Activated CD8-positive, alpha-beta memory T cell treated with anti-CD3 and anti-CD28 coated beads, Interleukin-2, amount 10 ng/mL, durations not matched to agents 7 days and 5 days (primary cell): Measurements from ENCODE around the gene BCCIP. TPM values are rescaled to one million over a fixed set of nuclear protein-coding genes. Genes with fewer than 3 reads are reported as not detected.
A peak's percentile ranks its signal among the peaks of the same experiment; 100 is the strongest.

Source experiments
- ATAC-seq: fragments of 150-1000 bp; cut with Tn5 transposase; one replicate; pipeline ENCODE4 v1.10.0; 2021; ENCODE audit warnings: moderate library complexity
- CTCF ChIA-PET: fragments of 350-600 bp; sonication (Branson Sonifier 250); formaldehyde crosslinking; loops from one replicate; lab custom pipeline; 2021; ENCODE audit warnings: antibody characterized with exemption; lab: Charles Lee
- DNase-seq: peaks from one replicate; pipeline ENCODE4 v3.0.0-alpha.2; 2020
- H3K27ac Mint-ChIP-seq: one replicate; pipeline ENCODE4 v1.8.0; 2021; ENCODE audit warnings: mild to moderate bottlenecking, mixed read lengths
- H3K27me3 Mint-ChIP-seq: one replicate; pipeline ENCODE4 v1.8.0; 2021; ENCODE audit warnings: mixed read lengths
- H3K36me3 Mint-ChIP-seq: one replicate; pipeline ENCODE4 v1.8.0; 2021; ENCODE audit warnings: mild to moderate bottlenecking, mixed read lengths
- H3K4me1 Mint-ChIP-seq: one replicate; pipeline ENCODE4 v1.8.0; 2021; ENCODE audit warnings: mixed read lengths
- H3K4me3 Mint-ChIP-seq: one replicate; pipeline ENCODE4 v1.8.0; 2021; ENCODE audit warnings: mild to moderate bottlenecking, moderate library complexity, mixed read lengths
- H3K9me3 Mint-ChIP-seq: one replicate; pipeline ENCODE4 v1.8.0; 2022; ENCODE audit warnings: low read depth, mixed read lengths
- microRNA-seq: library from miRNA; unstranded; fragments of <30 nt; microRNA quantifications from one replicate; pipeline ENCODE4 v1.2.0, GENCODE V29; 2022
- total RNA-seq, 2 experiments: library from RNA; stranded (reverse); gene quantifications; one replicate each; pipeline ENCODE4 v1.2.3, GENCODE V29; 2021

BCCIP gene
- total RNA-seq, 2 experiments from 2014 or later, result 53.1 to 77.0 TPM

DNA sequence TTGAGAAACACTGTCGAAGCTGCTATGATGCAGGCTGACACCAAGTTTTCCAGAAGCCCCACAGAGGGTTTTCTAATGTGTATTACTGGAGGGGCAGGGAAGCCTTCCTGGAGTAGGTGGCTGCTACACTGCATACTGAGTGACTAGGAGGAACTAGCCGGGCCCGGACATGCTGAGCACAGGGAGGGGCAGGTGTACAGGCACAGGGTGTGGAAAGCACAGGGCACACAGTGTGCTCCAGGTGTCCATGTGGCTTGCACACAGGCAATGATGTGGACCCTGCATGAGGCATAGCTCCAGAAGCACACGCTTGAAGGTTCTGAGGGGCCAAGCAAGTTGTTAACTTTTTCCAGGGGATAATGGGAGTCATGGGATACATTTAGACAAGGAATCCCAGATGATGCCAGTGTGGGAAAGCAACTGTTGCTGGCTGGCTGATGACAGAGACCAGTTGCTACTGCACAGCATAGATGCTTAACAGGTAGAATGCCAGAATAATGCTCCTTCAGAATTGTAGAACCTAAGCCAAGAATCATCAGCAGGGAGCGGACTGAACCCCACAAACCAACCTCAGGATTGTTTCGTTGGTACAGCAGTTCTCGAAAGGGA lies 43.2 kb downstream of the BCCIP start:
- DNase-seq, result no peak
- no peak overlapping the region for H3K4me3 Mint-ChIP-seq
- H3K9me3 Mint-ChIP-seq, result no peaks in the 10 kb centered on the region
- no peaks in the 10 kb centered on the region for H3K4me1 Mint-ChIP-seq
- H3K36me3 Mint-ChIP-seq, result no peaks in the 10 kb centered on the region
- no peaks in the 10 kb centered on the region for H3K27me3 Mint-ChIP-seq
- CTCF ChIA-PET, result no interaction called here
- ATAC-seq, result no peak
- no peak overlapping the region for H3K27ac Mint-ChIP-seq

GRCh38 chr10:125868372-125868975 lies 45.1 kb downstream of the BCCIP start:
- H3K9me3 Mint-ChIP-seq, result no peaks in the 10 kb centered on the region
- ATAC-seq (peak; percentile 42), DNase-seq (no peak)
- H3K4me1 Mint-ChIP-seq, result no peaks in the 10 kb centered on the region
- no peaks in the 10 kb centered on the region for H3K27me3 Mint-ChIP-seq
- no peak overlapping the region for H3K27ac Mint-ChIP-seq
- H3K36me3 Mint-ChIP-seq, result no peaks in the 10 kb centered on the region
- no peak overlapping the region for H3K4me3 Mint-ChIP-seq
- CTCF ChIA-PET, result interaction anchor here (0.9 to 2.0 kb wide), 6 partner anchors 9 to 45 kb away, joined by 3 to 5 read pairs (median 4); partner anchors contain the start of genes BCCIP and UROS

GRCh38 chr10:125871338-125871737 lies 48.0 kb downstream of the BCCIP start:
- Mint-ChIP-seq H3K4me3 (no peak overlapping the region), H3K36me3 (peaks cover 11% of the 10 kb centered on the region), H3K27me3 (no peaks in the 10 kb centered on the region), H3K9me3 (no peaks in the 10 kb centered on the region), H3K27ac (no peak overlapping the region), H3K4me1 (peaks cover 2% of the 10 kb centered on the region)
- ATAC-seq (no peak), DNase-seq (no peak)
- CTCF ChIA-PET, result no interaction called here

DNA sequence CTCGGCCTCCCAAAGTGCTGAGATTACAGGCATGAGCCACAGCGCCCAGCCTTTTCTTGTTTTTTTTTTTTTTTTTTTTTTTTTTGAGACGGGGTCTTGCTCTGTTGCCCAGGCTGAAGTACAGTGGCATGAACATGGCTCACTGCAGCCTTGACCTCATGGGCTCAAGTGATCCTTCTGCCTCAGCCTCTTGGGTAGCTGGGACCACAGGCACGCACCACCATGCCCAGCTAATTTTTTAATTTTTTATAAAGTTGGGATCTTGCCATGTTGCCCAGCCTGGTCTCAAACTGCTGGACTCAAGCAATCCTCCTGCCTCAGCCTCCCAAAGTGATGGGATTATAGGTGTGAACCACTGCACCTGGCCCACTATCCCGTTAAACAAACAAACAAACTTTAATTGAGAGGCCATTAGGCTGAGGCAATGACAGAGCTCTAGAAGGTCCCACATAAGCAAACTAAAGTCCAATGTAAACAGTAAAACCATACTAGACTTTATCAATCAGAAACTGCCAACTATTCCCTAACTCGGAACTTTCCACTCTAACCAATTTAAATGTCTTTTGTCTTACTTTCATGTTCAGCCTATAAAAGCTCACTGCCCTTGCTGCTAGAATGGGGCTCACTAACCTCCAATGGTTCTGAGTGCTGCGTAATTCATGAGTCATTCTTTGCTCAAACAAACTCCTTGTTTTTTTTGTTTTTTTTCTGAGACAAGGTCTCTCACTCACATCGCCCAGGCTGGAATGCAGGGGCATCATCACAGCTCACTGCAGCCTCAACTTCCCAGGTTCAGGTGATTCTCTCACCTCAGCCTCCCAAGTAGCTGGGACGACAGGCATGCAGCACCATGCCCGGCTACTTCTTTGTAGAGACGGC lies 55.9 kb downstream of the BCCIP start:
- H3K36me3 Mint-ChIP-seq, result peaks cover 24% of the 10 kb centered on the region
- CTCF ChIA-PET, result no interaction called here
- H3K27ac Mint-ChIP-seq, result no peak overlapping the region
- peaks cover 2% of the 10 kb centered on the region for H3K4me1 Mint-ChIP-seq
- H3K27me3 Mint-ChIP-seq, result no peaks in the 10 kb centered on the region
- no peaks in the 10 kb centered on the region for H3K9me3 Mint-ChIP-seq
- no peak for ATAC-seq
- no peak overlapping the region for H3K4me3 Mint-ChIP-seq
- no peak for DNase-seq

DNA sequence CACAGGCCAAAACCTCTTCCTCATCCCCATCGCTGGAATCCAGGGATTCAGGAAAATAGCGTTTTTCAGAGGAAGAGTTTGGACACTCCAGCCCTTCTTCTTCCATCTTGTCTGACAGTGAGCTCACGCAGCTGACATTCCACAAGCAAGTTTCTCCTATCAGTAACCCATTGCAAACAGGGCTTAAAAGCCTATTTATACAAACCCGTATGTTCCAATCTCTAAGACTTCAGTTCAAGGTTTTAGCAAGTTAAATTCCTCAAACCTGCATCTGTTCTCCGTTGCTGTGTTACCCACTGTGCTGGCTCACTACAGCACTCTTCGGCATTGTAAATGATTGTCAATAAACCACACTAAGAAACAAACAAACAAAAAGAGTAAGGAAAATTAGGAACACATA lies 57.4 kb downstream of the BCCIP start:
- H3K27me3 Mint-ChIP-seq, result no peaks in the 10 kb centered on the region
- H3K9me3 Mint-ChIP-seq, result no peaks in the 10 kb centered on the region
- ATAC-seq (no peak), DNase-seq (no peak)
- H3K27ac Mint-ChIP-seq, result no peak overlapping the region
- CTCF ChIA-PET, result no interaction called here
- no peaks in the 10 kb centered on the region for H3K4me1 Mint-ChIP-seq
- H3K4me3 Mint-ChIP-seq, result no peak overlapping the region
- H3K36me3 Mint-ChIP-seq, result peaks cover 18% of the 10 kb centered on the region

DNA sequence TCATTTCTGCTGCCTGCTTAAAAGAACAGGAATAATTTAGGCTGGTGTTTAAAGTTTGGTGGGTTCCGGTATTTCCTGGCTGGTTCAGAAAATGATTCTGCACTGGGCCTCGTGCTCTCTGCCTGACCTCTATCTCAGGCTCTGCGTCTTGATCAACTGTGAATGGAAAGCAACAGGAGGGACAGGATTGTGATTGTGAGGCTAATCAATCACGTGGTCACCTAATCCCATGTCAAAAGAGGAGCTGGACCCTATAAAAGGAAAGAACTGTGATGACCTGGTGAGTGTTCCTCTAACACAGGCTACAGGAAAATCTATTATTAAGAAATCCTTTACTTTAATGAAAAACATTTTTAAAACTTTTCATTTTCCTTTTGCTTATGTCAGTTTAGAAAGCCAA lies 57.8 kb downstream of the BCCIP start, which contains the start of gene DHX32:
DHX32 (minus strand) TSS at position 101 of the 400 bp plus-strand sequence. CDS start 468 bp downstream, outside the sequence.
- Mint-ChIP-seq H3K4me3 (no peak within 1 kb of the TSS), H3K36me3 (peaks cover 14% of the 10 kb centered on the region), H3K4me1 (no peaks in the 10 kb centered on the region), H3K9me3 (no peaks in the 10 kb centered on the region), H3K27me3 (no peaks in the 10 kb centered on the region), H3K27ac (no peak within 1 kb of the TSS)
- ATAC-seq, result no peak
- no peak for DNase-seq
- CTCF ChIA-PET, result no interaction called here

- no peaks in the 10 kb centered on the region for H3K27me3 Mint-ChIP-seq
- DNase-seq (no peak), ATAC-seq (no peak)
- no peaks in the 10 kb centered on the region for H3K9me3 Mint-ChIP-seq
- no peak overlapping the region for H3K4me3 Mint-ChIP-seq
- H3K4me1 Mint-ChIP-seq, result no peaks in the 10 kb centered on the region
- H3K36me3 Mint-ChIP-seq, result peaks cover 10% of the 10 kb centered on the region
- no peak overlapping the region for H3K27ac Mint-ChIP-seq
- CTCF ChIA-PET, result no interaction called here
Measured at GRCh38 chr10:125882596-125882995, 59.2 kb downstream of the BCCIP start.

DNA sequence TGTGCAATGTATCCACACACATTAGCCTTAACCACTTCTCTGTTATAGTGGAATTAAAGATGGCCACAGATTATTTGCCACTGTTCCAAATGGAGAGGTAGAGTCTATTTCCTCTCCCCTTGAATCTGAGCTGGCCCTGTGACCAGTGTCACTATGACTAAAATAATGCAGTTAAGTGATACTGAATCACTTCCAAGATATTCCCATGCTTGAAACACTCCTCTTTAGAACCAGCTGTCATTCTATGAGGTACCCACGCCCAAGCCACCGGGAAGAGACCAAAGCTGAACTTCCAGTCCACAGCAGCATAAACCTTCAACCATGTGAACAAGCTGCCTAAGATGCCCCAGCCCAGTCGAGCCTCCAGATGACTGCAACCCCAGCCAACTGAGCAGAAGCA lies 59.9 kb downstream of the BCCIP start:
- CTCF ChIA-PET, result interaction anchor here (1.0 kb wide), 1 partner anchor 14 kb away, joined by 4 read pairs; no protein-coding TSS in a partner anchor
- Mint-ChIP-seq H3K4me3 (no peak overlapping the region), H3K36me3 (peaks cover 7% of the 10 kb centered on the region), H3K9me3 (no peaks in the 10 kb centered on the region), H3K27ac (no peak overlapping the region), H3K4me1 (no peaks in the 10 kb centered on the region), H3K27me3 (no peaks in the 10 kb centered on the region)
- DNase-seq (no peak), ATAC-seq (no peak)

Small RNA genes lying within 50 kb of the gene (microRNA-seq; reads per million reads assigned to microRNA genes)
- 43.0 reads per million, percentile 55 among the genes with 10 or more reads in this experiment for gene MIR4484

Other genes starting within 250 kb of the BCCIP start
- not detected for gene TEX36, start 140.4 kb upstream of the BCCIP start, total RNA-seq
- 10 to 100 TPM; 36.6 to 38.3 TPM for gene EDRF1, start 103.8 kb upstream of the BCCIP start, total RNA-seq
- gene MMP21, start 47.7 kb upstream of the BCCIP start, total RNA-seq, result not detected
- gene UROS, start 288 bp upstream of the BCCIP start, total RNA-seq, result 10 to 100 TPM; 43.8 to 57.9 TPM
- gene DHX32, start 57.7 kb downstream of the BCCIP start, total RNA-seq, result 10 to 100 TPM; 12.1 to 16.0 TPM
- gene FANK1, start 73.0 kb downstream of the BCCIP start, total RNA-seq, result under 1 TPM in 1 of 2 experiments, not detected in 1; 0.49 TPM